DOHH2 (cell line): ENCODE measurements around the gene CAPRIN1.

ENCODE experiments used
- EZH2phosphoT487 ChIP-seq: fragments of 200-600 bp; sonication (generic); IDR thresholded peaks from 2 replicates; pipeline ENCODE4 v1.6.1; 2017; ENCODE audit warnings: borderline replicate concordance, mild to moderate bottlenecking, antibody characterized with exemption, low read length, moderate library complexity, mixed read lengths
- TF ChIP-seq, protein P1 (sequence below): fragments of 200-600 bp; sonication (generic); IDR thresholded peaks from one replicate; pipeline ENCODE4 v1.5.1; 2014; ENCODE audit warnings: antibody characterized with exemption, mild to moderate bottlenecking, low read depth, low read length; ENCODE audit not compliant: poor library complexity, severe bottlenecking

DNA sequence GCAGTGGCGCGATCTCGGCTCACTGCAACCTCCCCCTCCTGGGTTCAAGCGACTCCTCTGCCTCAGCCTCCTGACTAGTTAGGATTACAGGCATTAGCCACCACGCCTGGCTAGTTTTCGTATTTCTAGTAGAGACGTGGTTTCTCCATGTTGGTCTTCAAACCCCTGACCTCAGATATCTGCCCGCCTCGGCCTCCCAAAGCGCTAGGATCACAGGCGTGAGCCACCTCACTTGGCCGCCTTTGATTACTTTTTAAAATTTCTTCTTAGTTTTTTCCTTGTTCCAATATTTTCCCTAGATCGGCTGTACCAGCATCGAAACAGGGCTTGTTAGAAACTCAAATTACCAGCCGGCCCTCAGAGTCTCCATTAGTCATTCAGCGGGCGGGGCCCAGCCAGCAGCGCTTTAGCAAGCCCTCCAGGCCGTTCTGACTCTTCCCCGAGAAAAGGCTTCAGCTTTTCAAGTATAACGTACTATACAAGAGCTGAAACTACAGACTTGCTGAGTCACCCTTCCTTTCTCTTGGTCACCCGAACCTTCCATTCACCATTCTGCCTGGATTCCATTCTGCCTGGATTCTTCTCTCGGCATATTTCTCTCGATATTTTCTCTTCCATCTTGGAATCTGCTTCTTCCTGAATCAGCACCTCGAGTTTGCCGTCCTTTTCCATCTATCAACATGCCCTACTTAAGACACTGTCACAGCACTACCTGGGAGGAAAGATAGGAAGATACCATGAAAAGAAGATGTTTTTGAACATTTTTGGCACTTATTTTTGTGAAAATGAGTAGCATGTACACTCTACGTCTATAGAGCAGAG is 6.7 kb upstream of the CAPRIN1 start:
- TF ChIP-seq, protein P1, sequence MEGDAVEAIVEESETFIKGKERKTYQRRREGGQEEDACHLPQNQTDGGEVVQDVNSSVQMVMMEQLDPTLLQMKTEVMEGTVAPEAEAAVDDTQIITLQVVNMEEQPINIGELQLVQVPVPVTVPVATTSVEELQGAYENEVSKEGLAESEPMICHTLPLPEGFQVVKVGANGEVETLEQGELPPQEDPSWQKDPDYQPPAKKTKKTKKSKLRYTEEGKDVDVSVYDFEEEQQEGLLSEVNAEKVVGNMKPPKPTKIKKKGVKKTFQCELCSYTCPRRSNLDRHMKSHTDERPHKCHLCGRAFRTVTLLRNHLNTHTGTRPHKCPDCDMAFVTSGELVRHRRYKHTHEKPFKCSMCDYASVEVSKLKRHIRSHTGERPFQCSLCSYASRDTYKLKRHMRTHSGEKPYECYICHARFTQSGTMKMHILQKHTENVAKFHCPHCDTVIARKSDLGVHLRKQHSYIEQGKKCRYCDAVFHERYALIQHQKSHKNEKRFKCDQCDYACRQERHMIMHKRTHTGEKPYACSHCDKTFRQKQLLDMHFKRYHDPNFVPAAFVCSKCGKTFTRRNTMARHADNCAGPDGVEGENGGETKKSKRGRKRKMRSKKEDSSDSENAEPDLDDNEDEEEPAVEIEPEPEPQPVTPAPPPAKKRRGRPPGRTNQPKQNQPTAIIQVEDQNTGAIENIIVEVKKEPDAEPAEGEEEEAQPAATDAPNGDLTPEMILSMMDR, result no peak
- no peak for TF ChIP-seq EZH2phosphoT487
